Esophagus muscularis mucosa (tissue), 4 donors: ENCODE data around the gene ZIC4. TPM values are rescaled to one million over a fixed set of nuclear protein-coding genes. Genes with fewer than 3 reads are reported as not detected.

ENCODE experiments used
- DNase-seq: peaks from one replicate; pipeline ENCODE4 v3.0.0-alpha.2; 2017; ENCODE audit errors: extremely low spot score
- H3K27ac ChIP-seq, 4 donors: fragments of 200-600 bp; sonication (generic); replicated peaks in 1 of 4; 1 replicate in 3 of 4; 2 replicates in 1 of 4; pipeline ENCODE4 v1.5.1; 2016 to 2019; ENCODE audit warnings: mild to moderate bottlenecking in 1 of 4
- H3K27me3 ChIP-seq, 4 donors: fragments of 200-600 bp; sonication (generic); one replicate each; pipeline versions ENCODE4 v1.5.1 to v1.6.0; 2016 to 2019
- H3K36me3 ChIP-seq, 4 donors: fragments of 200-600 bp; sonication (generic); one replicate each; pipeline ENCODE4 v1.5.1; 2016 to 2019
- H3K4me1 ChIP-seq, 4 donors: fragments of 200-600 bp; sonication (generic); one replicate each; pipeline ENCODE4 v1.5.1; 2016 to 2019
- H3K4me3 ChIP-seq, 4 donors: fragments of 200-600 bp; sonication (generic); 1 replicate in 2 of 4; 2 replicates in 2 of 4; pipeline ENCODE4 v1.5.1; 2016 to 2019; ENCODE audit warnings: mild to moderate bottlenecking in 4 of 4, moderate library complexity in 1 of 4
- H3K9me3 ChIP-seq, 4 donors: fragments of 200-600 bp; sonication (generic); 1 replicate in 3 of 4; 2 replicates in 1 of 4; pipeline ENCODE4 v1.5.1; 2016 to 2019
- EP300 ChIP-seq: sonication (generic); formaldehyde crosslinking; IDR thresholded peaks from one replicate; pipeline ENCODE4 v1.6.1; 2017; ENCODE audit warnings: antibody characterized with exemption
- POLR2A ChIP-seq: fragments of 450-650 bp; IDR thresholded peaks from one replicate; pipeline ENCODE4 v1.6.1; 2017; ENCODE audit warnings: antibody characterized with exemption, moderate library complexity, mild to moderate bottlenecking, low read depth
- POLR2AphosphoS5 ChIP-seq, 2 donors: sonication (generic); formaldehyde crosslinking; IDR thresholded peaks; one replicate each; pipeline ENCODE4 v1.6.1; 2017; ENCODE audit warnings: antibody characterized with exemption in 2 of 2
- WGBS: methylation state at CpG from one replicate; pipeline ENCODE4 v1.1.5; 2018; 5-methylcytosine and 5-hydroxymethylcytosine counted together
- intact Hi-C: fragments of 100-400 bp; cut with DNase I; formaldehyde crosslinking; loops from one replicate; pipeline ENCODE4 v1.15.1; 2023
- total RNA-seq, 4 donors: library from RNA; depleted of rRNA; stranded (reverse); fragments of >200 nt; gene quantifications; one replicate each; pipeline versions ENCODE4 v1.1.0 to v1.2.1, GENCODE V29; 2016
- TF ChIP-seq, protein P1 (sequence below), 3 experiments: fragments of 200-600 bp in 2 of 3; fragments of 450-650 bp in 1 of 3; sonication (generic) in 2 of 3; IDR thresholded peaks; one replicate each; pipeline ENCODE4 v1.5.1; 2017 to 2019; ENCODE audit warnings: antibody characterized with exemption in 3 of 3, mild to moderate bottlenecking in 2 of 3, moderate library complexity in 1 of 3

ZIC4 gene
- total RNA-seq, 4 donors from 2014 or later, result not detected

GRCh38 chr3:147398813-147399534 lies 7.4 kb downstream of the ZIC4 start:
- no peak overlapping the region for H3K27ac ChIP-seq
- no peak overlapping the region for H3K4me3 ChIP-seq
- WGBS, result 66% methylated on average over 2 of the region's 2 CpGs
- H3K9me3 ChIP-seq, result peaks cover 0 to 4% (median 0%) of the 10 kb centered on the region in 4 donors
- H3K27me3 ChIP-seq, result peaks cover 4 to 100% (median 52%) of the 10 kb centered on the region in 4 donors
- TF ChIP-seq POLR2AphosphoS5 (IDR thresholded peaks at IDR 0.05) (no peak), POLR2A (no peak)
- H3K36me3 ChIP-seq, result no peaks in the 10 kb centered on the region
- DNase-seq, result no peak
- peaks cover under 1 to 41% (median 32%) of the 10 kb centered on the region in 4 donors for H3K4me1 ChIP-seq
- intact Hi-C loops, result no loop called here

DNA sequence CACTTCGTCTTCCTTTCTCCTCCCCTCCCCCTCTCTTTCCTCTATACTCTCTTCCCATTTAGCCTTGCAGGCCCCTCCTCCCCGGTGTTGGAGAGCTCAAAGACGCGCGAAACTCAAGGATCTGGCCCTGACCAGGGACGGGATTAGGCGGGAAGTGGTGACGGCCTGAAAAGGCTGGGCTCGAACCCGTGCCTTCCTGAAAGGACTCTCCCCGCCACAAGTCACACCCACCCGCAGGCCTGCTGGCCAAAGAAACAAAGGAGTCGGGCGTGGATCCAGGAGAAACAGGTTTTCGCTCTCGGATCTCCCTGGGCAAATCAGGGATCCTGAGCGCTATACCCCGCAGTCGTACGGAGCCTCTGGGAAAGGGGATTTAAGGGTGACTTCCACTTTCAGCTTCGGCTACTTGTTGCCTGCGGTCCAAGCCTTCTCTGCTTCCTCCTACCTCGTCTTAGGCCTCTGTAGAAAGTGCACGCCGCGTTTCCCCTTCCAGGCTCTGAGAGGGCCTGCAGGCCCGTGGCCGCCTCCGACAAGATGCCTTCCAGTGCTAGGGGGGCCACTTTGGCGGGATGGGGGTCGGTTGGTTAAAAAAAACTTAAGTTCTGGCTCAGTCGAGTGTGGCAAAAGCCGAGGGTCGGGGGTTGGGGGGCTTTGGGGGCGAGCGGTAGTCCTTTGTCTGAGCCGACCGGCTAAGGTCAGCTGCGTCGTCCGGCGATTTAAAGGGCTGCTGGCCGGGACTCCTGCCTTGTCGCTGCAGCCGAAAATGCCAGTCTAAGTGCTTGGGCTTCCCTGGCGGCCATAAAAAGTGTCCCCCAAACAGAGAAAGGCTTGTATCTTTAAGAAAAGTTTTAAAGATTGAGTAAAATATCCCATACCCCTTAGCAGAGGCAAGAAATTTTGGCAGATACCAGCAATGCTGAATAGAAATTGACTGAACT lies 8.2 kb downstream of the ZIC4 start:
- H3K4me3 ChIP-seq, result no peak overlapping the region
- peaks cover 9 to 100% (median 59%) of the 10 kb centered on the region in 4 donors for H3K27me3 ChIP-seq
- no peak for DNase-seq
- TF ChIP-seq POLR2A (no peak), EP300 (no peak), POLR2AphosphoS5 (IDR thresholded peaks at IDR 0.05) (no peak)
- TF ChIP-seq, protein P1, sequence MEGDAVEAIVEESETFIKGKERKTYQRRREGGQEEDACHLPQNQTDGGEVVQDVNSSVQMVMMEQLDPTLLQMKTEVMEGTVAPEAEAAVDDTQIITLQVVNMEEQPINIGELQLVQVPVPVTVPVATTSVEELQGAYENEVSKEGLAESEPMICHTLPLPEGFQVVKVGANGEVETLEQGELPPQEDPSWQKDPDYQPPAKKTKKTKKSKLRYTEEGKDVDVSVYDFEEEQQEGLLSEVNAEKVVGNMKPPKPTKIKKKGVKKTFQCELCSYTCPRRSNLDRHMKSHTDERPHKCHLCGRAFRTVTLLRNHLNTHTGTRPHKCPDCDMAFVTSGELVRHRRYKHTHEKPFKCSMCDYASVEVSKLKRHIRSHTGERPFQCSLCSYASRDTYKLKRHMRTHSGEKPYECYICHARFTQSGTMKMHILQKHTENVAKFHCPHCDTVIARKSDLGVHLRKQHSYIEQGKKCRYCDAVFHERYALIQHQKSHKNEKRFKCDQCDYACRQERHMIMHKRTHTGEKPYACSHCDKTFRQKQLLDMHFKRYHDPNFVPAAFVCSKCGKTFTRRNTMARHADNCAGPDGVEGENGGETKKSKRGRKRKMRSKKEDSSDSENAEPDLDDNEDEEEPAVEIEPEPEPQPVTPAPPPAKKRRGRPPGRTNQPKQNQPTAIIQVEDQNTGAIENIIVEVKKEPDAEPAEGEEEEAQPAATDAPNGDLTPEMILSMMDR (IDR thresholded peaks at IDR 0.05), result no peak
- WGBS, result 29% methylated on average over 33 of the region's 46 CpGs
- H3K4me1 ChIP-seq, result peaks cover 9 to 49% (median 41%) of the 10 kb centered on the region in 4 donors
- peaks cover 0 to 4% (median 0%) of the 10 kb centered on the region in 4 donors for H3K9me3 ChIP-seq
- no peaks in the 10 kb centered on the region for H3K36me3 ChIP-seq
- intact Hi-C loops, result no loop called here
- H3K27ac ChIP-seq, result no peak overlapping the region

- 11% methylated on average over 34 of the region's 34 CpGs for WGBS
- H3K4me1 ChIP-seq, result peaks cover 17 to 58% (median 49%) of the 10 kb centered on the region in 4 donors
- TF ChIP-seq, protein P1 (IDR thresholded peaks at IDR 0.05), result no peak
- TF ChIP-seq POLR2AphosphoS5 (IDR thresholded peaks at IDR 0.05) (no peak), EP300 (no peak), POLR2A (no peak)
- intact Hi-C loops, result no loop called here
- peaks cover 10 to 100% (median 67%) of the 10 kb centered on the region in 4 donors for H3K27me3 ChIP-seq
- H3K27ac ChIP-seq, result no peak overlapping the region
- no peak for DNase-seq
- H3K4me3 ChIP-seq, result no peak overlapping the region
- peaks cover 0 to 4% (median 0%) of the 10 kb centered on the region in 4 donors for H3K9me3 ChIP-seq
- H3K36me3 ChIP-seq, result no peaks in the 10 kb centered on the region
These were observed 9.0 kb downstream of the ZIC4 start for GRCh38 chr3:147397155-147397874.

- Histone ChIP-seq H3K4me1 (peaks cover 24 to 64% (median 55%) of the 10 kb centered on the region in 4 donors), H3K4me3 (no peak overlapping the region), H3K9me3 (peaks cover 0 to 4% (median 0%) of the 10 kb centered on the region in 4 donors), H3K27ac (no peak overlapping the region), H3K27me3 (peaks cover 10 to 100% (median 74%) of the 10 kb centered on the region in 4 donors), H3K36me3 (no peaks in the 10 kb centered on the region)
- TF ChIP-seq POLR2AphosphoS5 (IDR thresholded peaks at IDR 0.05) (no peak), POLR2A (no peak), EP300 (no peak)
- TF ChIP-seq, protein P1 (IDR thresholded peaks at IDR 0.05), result no peak
- DNase-seq, result no peak
- WGBS, result 10% methylated on average over 17 of the region's 17 CpGs
- intact Hi-C loops, result no loop called here
These were observed 9.7 kb downstream of the ZIC4 start for GRCh38 chr3:147396712-147397046.
